Astrocyte of the spinal cord (primary cell): Measurements from ENCODE around the gene PRPS1L1.

Experiments used
- DNase-seq: peaks from one replicate; pipeline ENCODE4 v3.0.0; 2011; ENCODE audit warnings: low read depth, low spot score
- H3K4me3 ChIP-seq: 2 replicates; pipeline ENCODE4 v1.5.1; 2011; ENCODE audit warnings: low read depth, mild to moderate bottlenecking, low read length, moderate library complexity
- CTCF ChIP-seq: IDR thresholded peaks from 2 replicates; pipeline ENCODE4 v1.5.1; 2012; ENCODE audit warnings: low read depth, mild to moderate bottlenecking, low read length, inconsistent platforms
- in situ Hi-C: cut with HindIII; loops from 2 replicates; pipeline ENCODE4 v1.10.0; 2017; ENCODE audit warnings: low sequenced_read_pairs

The PRPS1L1 gene

GRCh38 chr7:17996442-17997223, 31.0 kb downstream of the PRPS1L1 start:
- in situ Hi-C loops = no loop called here
- no peak for TF ChIP-seq CTCF
- H3K4me3 ChIP-seq = no peak overlapping the region
- no peak for DNase-seq

DNA sequence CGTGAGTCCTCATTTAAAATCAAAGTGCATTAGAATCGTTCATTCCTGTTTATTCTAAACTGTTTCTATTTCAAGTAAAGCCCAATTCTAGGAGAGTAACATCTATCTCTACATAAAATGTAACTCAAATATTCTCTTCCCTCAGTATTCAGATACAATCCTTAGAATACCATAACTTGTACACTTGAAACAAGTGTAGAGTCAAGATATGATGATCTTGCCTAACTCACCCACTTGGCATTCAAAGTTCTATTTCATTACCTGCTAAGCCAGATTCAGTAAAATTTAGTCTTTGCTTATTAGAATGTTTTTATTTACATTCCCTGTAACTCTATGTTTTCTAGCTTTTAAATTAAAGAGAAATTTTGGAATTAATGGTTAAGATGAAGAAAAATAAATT, 31.6 kb downstream of the PRPS1L1 start:
- no peak overlapping the region for H3K4me3 ChIP-seq
- DNase-seq = no peak
- in situ Hi-C loops = no loop called here
- no peak for TF ChIP-seq CTCF

GRCh38 chr7:17994079-17994850, 33.4 kb downstream of the PRPS1L1 start:
- in situ Hi-C loops = no loop called here
- H3K4me3 ChIP-seq = no peak overlapping the region
- TF ChIP-seq CTCF = no peak
- DNase-seq = no peak

GRCh38 chr7:17991866-17992648, 35.6 kb downstream of the PRPS1L1 start:
- H3K4me3 ChIP-seq = no peak overlapping the region
- no peak for DNase-seq
- in situ Hi-C loops = no loop called here
- peak; percentile 30 for TF ChIP-seq CTCF

GRCh38 chr7:17990761-17991160, 36.9 kb downstream of the PRPS1L1 start:
- DNase-seq = no peak

More at GRCh38 chr7:17990761-17991160, 36.9 kb downstream of the PRPS1L1 start:
- H3K4me3 ChIP-seq = no peak overlapping the region
- in situ Hi-C loops = no loop called here
- no peak for TF ChIP-seq CTCF
